ENCODE results near the gene ARAP1.

Gene ARAP1

GRCh38 chr11:72701466-72701865 lies 50.7 kb downstream of the ARAP1 start:
- H3K27ac ChIP-seq = no peak overlapping the region
- H3K9ac ChIP-seq (ENCODE audit: insufficient read length) = no peak overlapping the region
- no peaks in the 10 kb centered on the region for H3K9me3 ChIP-seq (ENCODE audit: low read depth, low read length)
- peaks cover 3% of the 10 kb centered on the region; the same call in 1 of the 2 replicates for H3K36me3 ChIP-seq (ENCODE audit: insufficient read depth, low read length)
- DNase-seq (ENCODE audit: low read depth, low spot score) = no peak
- H3K4me3 ChIP-seq = no peak overlapping the region
- no peak for TF ChIP-seq POLR2AphosphoS5 (IDR thresholded peaks at IDR 0.05; ENCODE audit: borderline replicate concordance, low read depth, low read length)
- TF ChIP-seq EZH2 (IDR thresholded peaks at IDR 0.05) = no peak

DNA sequence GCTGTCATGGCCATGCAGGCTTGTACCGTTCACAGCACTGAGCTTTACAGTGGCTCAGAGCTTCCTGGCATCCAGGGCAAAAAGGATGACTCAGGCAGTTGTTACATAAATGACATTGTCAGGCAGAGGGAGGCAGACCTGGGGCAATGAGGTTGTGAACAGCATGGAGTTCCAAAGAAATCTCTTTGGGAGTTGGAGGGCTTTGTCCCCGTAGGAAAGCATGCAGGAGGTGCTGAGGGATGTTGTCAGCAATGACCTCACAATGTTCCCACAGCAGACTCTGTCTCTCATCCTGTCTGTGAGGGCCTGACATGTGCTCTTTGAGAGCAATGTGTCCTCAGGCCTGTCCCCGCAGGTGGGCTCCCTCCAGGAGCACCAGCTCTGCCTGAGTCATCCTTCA lies 52.1 kb downstream of the ARAP1 start:
- no peaks in the 10 kb centered on the region for H3K9me3 ChIP-seq (ENCODE audit: low read depth, low read length)
- H3K27ac ChIP-seq = no peak overlapping the region
- no peak overlapping the region for H3K4me3 ChIP-seq
- H3K36me3 ChIP-seq (ENCODE audit: insufficient read depth, low read length) = peaks cover 5% of the 10 kb centered on the region; the same call in 1 of the 2 replicates
- TF ChIP-seq FOXP2 (optimal IDR thresholded peaks at IDR 0.05; ENCODE audit: control extremely low read depth, extremely low read length, insufficient read depth) (no peak), POLR2AphosphoS5 (IDR thresholded peaks at IDR 0.05; ENCODE audit: borderline replicate concordance, low read depth, low read length) (no peak), EZH2 (IDR thresholded peaks at IDR 0.05) (no peak)
- no peak for DNase-seq (ENCODE audit: low read depth, low spot score)
- no peak overlapping the region for H3K9ac ChIP-seq (ENCODE audit: insufficient read length)

GRCh38 chr11:72697814-72698213 lies 54.4 kb downstream of the ARAP1 start:
- TF ChIP-seq POLR2AphosphoS5 (IDR thresholded peaks at IDR 0.05; ENCODE audit: borderline replicate concordance, low read depth, low read length) (no peak), FOXP2 (optimal IDR thresholded peaks at IDR 0.05; ENCODE audit: control extremely low read depth, extremely low read length, insufficient read depth) (no peak), EZH2 (IDR thresholded peaks at IDR 0.05) (no peak)
- H3K36me3 ChIP-seq (ENCODE audit: insufficient read depth, low read length) = peaks cover 13% of the 10 kb centered on the region; the same call in 1 of the 2 replicates
- no peak for DNase-seq (ENCODE audit: low read depth, low spot score)

GRCh38 chr11:72696866-72697700 lies 55.1 kb downstream of the ARAP1 start:
- Histone ChIP-seq H3K4me3 (no peak overlapping the region), H3K36me3 (ENCODE audit: insufficient read depth, low read length) (peaks cover 13% of the 10 kb centered on the region; the same call in 1 of the 2 replicates), H3K27ac (no peak overlapping the region), H3K9ac (ENCODE audit: insufficient read length) (no peak overlapping the region), H3K9me3 (ENCODE audit: low read depth, low read length) (no peaks in the 10 kb centered on the region)
- no peak for DNase-seq (ENCODE audit: low read depth, low spot score)
- TF ChIP-seq EZH2 (IDR thresholded peaks at IDR 0.05) (no peak), FOXP2 (optimal IDR thresholded peaks at IDR 0.05; ENCODE audit: control extremely low read depth, extremely low read length, insufficient read depth) (no peak), POLR2AphosphoS5 (IDR thresholded peaks at IDR 0.05; ENCODE audit: borderline replicate concordance, low read depth, low read length) (no peak)

More at GRCh38 chr11:72697814-72698213, 54.4 kb downstream of the ARAP1 start:
- H3K9ac ChIP-seq (ENCODE audit: insufficient read length) = no peak overlapping the region
- H3K9me3 ChIP-seq (ENCODE audit: low read depth, low read length) = no peaks in the 10 kb centered on the region
- H3K27ac ChIP-seq = no peak overlapping the region
- H3K4me3 ChIP-seq = no peak overlapping the region

GRCh38 chr11:72695354-72695753 lies 56.9 kb downstream of the ARAP1 start:
- TF ChIP-seq FOXP2 (optimal IDR thresholded peaks at IDR 0.05; ENCODE audit: control extremely low read depth, extremely low read length, insufficient read depth) = no peak
- TF ChIP-seq EZH2 (IDR thresholded peaks at IDR 0.05) = no peak
- no peak for TF ChIP-seq POLR2AphosphoS5 (IDR thresholded peaks at IDR 0.05; ENCODE audit: borderline replicate concordance, low read depth, low read length)
- Histone ChIP-seq H3K36me3 (ENCODE audit: insufficient read depth, low read length) (peaks cover 13% of the 10 kb centered on the region; the same call in 1 of the 2 replicates), H3K4me3 (no peak overlapping the region), H3K9ac (ENCODE audit: insufficient read length) (no peak overlapping the region), H3K27ac (no peak overlapping the region), H3K9me3 (ENCODE audit: low read depth, low read length) (no peaks in the 10 kb centered on the region)
- no peak for DNase-seq (ENCODE audit: low read depth, low spot score)

GRCh38 chr11:72693271-72693968 lies 58.8 kb downstream of the ARAP1 start:
- Histone ChIP-seq H3K27ac (no peak overlapping the region), H3K9ac (ENCODE audit: insufficient read length) (no peak overlapping the region), H3K4me3 (no peak overlapping the region), H3K36me3 (ENCODE audit: insufficient read depth, low read length) (peaks cover 13% of the 10 kb centered on the region; the same call in 1 of the 2 replicates), H3K9me3 (ENCODE audit: low read depth, low read length) (no peaks in the 10 kb centered on the region)
- TF ChIP-seq FOXP2 (optimal IDR thresholded peaks at IDR 0.05; ENCODE audit: control extremely low read depth, extremely low read length, insufficient read depth) (no peak), POLR2AphosphoS5 (IDR thresholded peaks at IDR 0.05; ENCODE audit: borderline replicate concordance, low read depth, low read length) (no peak), EZH2 (IDR thresholded peaks at IDR 0.05) (no peak)
- no peak for DNase-seq (ENCODE audit: low read depth, low spot score)

- DNase-seq (ENCODE audit: low read depth, low spot score) = no peak
- Histone ChIP-seq H3K36me3 (ENCODE audit: insufficient read depth, low read length) (peaks cover 14% of the 10 kb centered on the region; the same call in 1 of the 2 replicates), H3K9me3 (ENCODE audit: low read depth, low read length) (no peaks in the 10 kb centered on the region), H3K27ac (no peak overlapping the region), H3K9ac (ENCODE audit: insufficient read length) (no peak overlapping the region), H3K4me3 (no peak overlapping the region)
- TF ChIP-seq FOXP2 (optimal IDR thresholded peaks at IDR 0.05; ENCODE audit: control extremely low read depth, extremely low read length, insufficient read depth) = no peak
- no peak for TF ChIP-seq POLR2AphosphoS5 (IDR thresholded peaks at IDR 0.05; ENCODE audit: borderline replicate concordance, low read depth, low read length)
- TF ChIP-seq EZH2 (IDR thresholded peaks at IDR 0.05) = no peak
Observed at GRCh38 chr11:72692498-72693237, 59.5 kb downstream of the ARAP1 start.

DNA sequence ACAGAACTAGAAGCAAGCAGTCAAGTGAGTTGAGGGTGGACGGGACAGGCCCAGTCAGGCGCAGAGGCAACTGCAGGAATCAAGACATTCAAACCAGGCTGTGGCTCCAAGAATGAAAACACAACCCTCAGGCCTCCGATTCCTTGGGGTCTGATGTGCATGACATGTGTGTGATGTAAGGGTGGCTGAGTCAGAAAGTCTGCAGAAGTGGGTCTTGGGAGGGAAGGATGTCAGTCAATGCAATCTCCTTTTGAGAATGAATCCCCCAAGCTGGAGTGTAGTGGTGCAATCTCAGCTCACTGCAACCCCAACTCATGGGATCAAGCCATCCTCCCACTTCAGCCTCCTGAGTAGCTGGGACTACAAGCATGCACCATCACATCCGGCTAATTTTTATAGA lies 62.0 kb downstream of the ARAP1 start:
- H3K9ac ChIP-seq (ENCODE audit: insufficient read length) = no peak overlapping the region
- TF ChIP-seq FOXP2 (optimal IDR thresholded peaks at IDR 0.05; ENCODE audit: control extremely low read depth, extremely low read length, insufficient read depth) (no peak), EZH2 (IDR thresholded peaks at IDR 0.05) (no peak), POLR2AphosphoS5 (IDR thresholded peaks at IDR 0.05; ENCODE audit: borderline replicate concordance, low read depth, low read length) (no peak)
- H3K4me3 ChIP-seq = no peak overlapping the region
- H3K27ac ChIP-seq = no peak overlapping the region
- no peaks in the 10 kb centered on the region for H3K9me3 ChIP-seq (ENCODE audit: low read depth, low read length)
- no peak for DNase-seq (ENCODE audit: low read depth, low spot score)
- peaks cover 13% of the 10 kb centered on the region; the same call in 1 of the 2 replicates for H3K36me3 ChIP-seq (ENCODE audit: insufficient read depth, low read length)
